Hepatocyte (in vitro differentiated cells): Measurements from ENCODE around the gene ZBTB7C.

Experiments used
- CTCF ChIP-seq: fragments of 200-600 bp; sonication (generic); IDR thresholded peaks from 2 replicates; pipeline ENCODE4 v1.5.1; 2016; ENCODE audit warnings: antibody characterized with exemption, mild to moderate bottlenecking; ENCODE audit not compliant: poor library complexity
- EZH2 ChIP-seq: fragments of 200-600 bp; sonication (generic); IDR thresholded peaks from 2 replicates; pipeline ENCODE4 v1.6.1; 2016; ENCODE audit warnings: antibody characterized with exemption, mild to moderate bottlenecking, borderline replicate concordance
- EZH2phosphoT487 ChIP-seq: fragments of 200-600 bp; sonication (generic); IDR thresholded peaks from one replicate; pipeline ENCODE4 v1.6.1; 2018; ENCODE audit warnings: antibody characterized with exemption, mild to moderate bottlenecking, low read depth, moderate library complexity; ENCODE audit not compliant: unreplicated experiment, severe bottlenecking

DNA sequence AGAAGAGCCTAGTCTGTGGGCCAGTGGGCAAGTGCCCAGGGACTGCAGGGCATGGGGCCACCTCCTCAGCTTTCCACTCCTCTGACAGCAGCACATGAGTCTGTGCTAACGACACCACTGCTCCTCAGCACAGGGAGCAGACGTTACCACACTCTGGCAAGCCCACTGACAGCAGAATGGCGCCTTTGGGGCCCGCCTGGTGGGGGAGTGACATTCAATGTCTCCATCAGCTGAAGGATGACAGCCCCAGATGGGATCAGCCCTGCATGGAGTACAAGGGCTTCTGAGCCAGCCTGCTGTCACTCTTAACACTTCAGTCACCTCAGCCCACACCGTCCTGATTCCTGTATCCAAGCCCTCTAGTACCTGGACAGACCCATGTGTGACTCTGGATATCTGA is 329.3 kb downstream of the ZBTB7C start:
- TF ChIP-seq CTCF (no peak), EZH2 (no peak), EZH2phosphoT487 (no peak)
